ENCODE measurements around the gene SETD7.

DNA sequence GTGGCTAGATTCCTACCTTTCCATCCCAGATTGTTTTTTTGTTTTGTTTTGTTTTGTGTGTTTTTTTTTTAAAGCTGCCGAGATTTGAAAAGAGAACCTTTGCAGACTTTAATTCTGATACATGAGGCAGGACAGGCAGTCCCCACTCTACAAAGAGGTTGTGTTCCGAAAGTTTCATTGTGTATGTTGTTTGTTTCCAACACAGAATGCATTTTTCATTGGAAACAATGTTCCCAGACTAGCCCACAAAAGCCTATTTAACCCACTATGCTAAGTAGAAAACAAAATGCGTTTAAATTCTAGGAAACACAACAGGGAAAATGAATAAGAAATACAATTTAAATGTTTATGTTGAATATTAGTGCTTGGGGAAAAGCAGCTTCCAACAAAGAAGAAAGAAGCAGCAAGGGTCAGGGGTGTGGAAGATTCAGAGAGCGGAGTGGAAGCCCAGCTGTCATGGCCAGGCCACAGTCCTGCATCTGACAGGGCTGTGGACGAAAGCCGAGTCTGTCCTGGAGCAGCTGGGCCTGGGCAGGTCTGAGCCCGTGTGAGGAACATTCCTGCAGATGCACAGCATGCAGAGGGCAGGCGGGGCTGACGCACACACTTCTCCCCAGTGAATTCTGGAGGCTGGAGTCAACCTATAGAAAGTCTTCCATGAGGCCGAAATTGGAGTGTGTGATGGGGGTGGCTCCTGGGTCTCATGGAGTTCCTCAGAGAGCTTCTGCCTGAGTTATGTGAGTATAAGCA, 12.4 kb upstream of the SETD7 start:
- TF ChIP-seq, protein P1, sequence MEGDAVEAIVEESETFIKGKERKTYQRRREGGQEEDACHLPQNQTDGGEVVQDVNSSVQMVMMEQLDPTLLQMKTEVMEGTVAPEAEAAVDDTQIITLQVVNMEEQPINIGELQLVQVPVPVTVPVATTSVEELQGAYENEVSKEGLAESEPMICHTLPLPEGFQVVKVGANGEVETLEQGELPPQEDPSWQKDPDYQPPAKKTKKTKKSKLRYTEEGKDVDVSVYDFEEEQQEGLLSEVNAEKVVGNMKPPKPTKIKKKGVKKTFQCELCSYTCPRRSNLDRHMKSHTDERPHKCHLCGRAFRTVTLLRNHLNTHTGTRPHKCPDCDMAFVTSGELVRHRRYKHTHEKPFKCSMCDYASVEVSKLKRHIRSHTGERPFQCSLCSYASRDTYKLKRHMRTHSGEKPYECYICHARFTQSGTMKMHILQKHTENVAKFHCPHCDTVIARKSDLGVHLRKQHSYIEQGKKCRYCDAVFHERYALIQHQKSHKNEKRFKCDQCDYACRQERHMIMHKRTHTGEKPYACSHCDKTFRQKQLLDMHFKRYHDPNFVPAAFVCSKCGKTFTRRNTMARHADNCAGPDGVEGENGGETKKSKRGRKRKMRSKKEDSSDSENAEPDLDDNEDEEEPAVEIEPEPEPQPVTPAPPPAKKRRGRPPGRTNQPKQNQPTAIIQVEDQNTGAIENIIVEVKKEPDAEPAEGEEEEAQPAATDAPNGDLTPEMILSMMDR (IDR thresholded peaks at IDR 0.05; ENCODE audit: low read length), result no peak
- TF ChIP-seq EZH2phosphoT487 (IDR thresholded peaks at IDR 0.05; ENCODE audit: low read length), result no peak

Data from MM.1S (cell line).